ENCODE data around the gene SCFD2.
"Not testable (repeated sequence)": the region's sequence is repeated elsewhere in the genome, so short reads cannot be mapped to it uniquely, and the experiment has no call there.

Gene SCFD2

GRCh38 chr4:52838729-52839586 is 526.9 kb downstream of the SCFD2 start:
- no peak for DNase-seq

GRCh38 chr4:52837716-52838558 is 527.9 kb downstream of the SCFD2 start:
- DNase-seq: no peak

- no peak for DNase-seq
Measured at GRCh38 chr4:52836678-52837077, 529.2 kb downstream of the SCFD2 start.

GRCh38 chr4:52836120-52836519 is 529.7 kb downstream of the SCFD2 start:
- DNase-seq: no peak

GRCh38 chr4:52834641-52835456 is 531.0 kb downstream of the SCFD2 start:
- not testable (repeated sequence) for DNase-seq

GRCh38 chr4:52833941-52834525 is 531.8 kb downstream of the SCFD2 start:
- no peak for DNase-seq

GRCh38 chr4:52825460-52826090 is 540.3 kb downstream of the SCFD2 start:
- DNase-seq: no peak

GRCh38 chr4:52824603-52825459 is 541.0 kb downstream of the SCFD2 start:
- DNase-seq: no peak

GRCh38 chr4:52824270-52824602 is 541.6 kb downstream of the SCFD2 start:
- no peak for DNase-seq

- no peak for DNase-seq
Measured at GRCh38 chr4:52823702-52824092, 542.2 kb downstream of the SCFD2 start.
